ENCODE measurements around the gene PTPRE. TPM values are rescaled to one million over a fixed set of nuclear protein-coding genes. Genes with fewer than 3 reads are reported as not detected.
"Not testable (repeated sequence)": the region's sequence is repeated elsewhere in the genome, so short reads cannot be mapped to it uniquely, and the experiment has no call there.

PTPRE gene
- total and polyA plus RNA-seq, 2 experiments from 2014 or later: 4.2 to 8.8 TPM

GRCh38 chr10:127989481-127990012, 82.6 kb downstream of the PTPRE start:
- TF ChIP-seq CTCF (IDR thresholded peaks at IDR 0.05; ENCODE audit: low read depth, low read length): no peak
- no peak overlapping the region for H3K4me3 ChIP-seq
- H3K4me1 ChIP-seq (ENCODE audit: low read depth): no peaks in the 10 kb centered on the region
- no peaks in the 10 kb centered on the region for H3K36me3 ChIP-seq
- no peaks in the 10 kb centered on the region for H3K9me3 ChIP-seq (ENCODE audit: low read depth)
- H3K27ac ChIP-seq: no peak overlapping the region
- DNase-seq (ENCODE audit: low read depth in 1 of 2, low spot score in 1 of 2): no peak
- H3K27me3 ChIP-seq: no peaks in the 10 kb centered on the region

DNA sequence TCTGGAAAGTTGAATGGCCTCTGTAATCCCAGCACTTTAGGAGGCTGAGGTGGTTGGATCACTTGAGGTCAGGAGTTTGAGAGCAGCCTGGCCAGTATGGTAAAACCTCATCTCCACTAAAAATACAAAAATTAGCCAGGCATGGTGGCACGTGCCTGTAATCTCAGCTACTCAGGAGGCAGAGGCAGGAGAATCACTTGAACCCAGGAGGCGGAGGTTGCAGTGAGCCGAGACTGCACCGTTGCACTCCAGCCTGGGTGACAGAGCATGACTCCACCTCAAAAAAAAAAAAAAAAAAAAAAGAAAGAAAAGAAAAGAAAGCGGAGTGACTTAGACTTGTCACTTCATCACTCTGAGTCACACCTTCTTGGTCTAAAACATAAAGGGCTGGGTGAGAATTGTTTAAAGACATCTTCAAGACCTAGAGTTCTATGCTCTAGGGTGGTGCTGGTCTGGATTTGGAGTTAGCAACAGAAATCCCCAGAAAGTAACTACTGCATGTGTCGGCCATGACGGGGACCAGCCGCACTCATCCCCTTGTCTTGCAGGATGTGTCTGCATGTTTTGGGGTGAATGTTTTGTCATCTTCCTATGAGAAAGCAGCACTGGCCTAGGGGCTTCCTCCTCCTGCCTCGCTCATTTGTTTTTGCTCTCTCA, 83.4 kb downstream of the PTPRE start:
- not testable (repeated sequence) for H3K36me3 ChIP-seq; H3K4me1 ChIP-seq (ENCODE audit: low read depth); H3K27me3 ChIP-seq; H3K9me3 ChIP-seq (ENCODE audit: low read depth); DNase-seq (ENCODE audit: low read depth in 1 of 2, low spot score in 1 of 2); H3K4me3 ChIP-seq; H3K27ac ChIP-seq

GRCh38 chr10:127990846-127991542, 84.1 kb downstream of the PTPRE start:
- peak in 1 of 2 donors; percentile 91 for DNase-seq (ENCODE audit: low read depth in 1 of 2, low spot score in 1 of 2)
- Histone ChIP-seq H3K27me3 (no peaks in the 10 kb centered on the region), H3K27ac (no peak overlapping the region), H3K4me1 (ENCODE audit: low read depth) (no peaks in the 10 kb centered on the region), H3K9me3 (ENCODE audit: low read depth) (no peaks in the 10 kb centered on the region), H3K4me3 (no peak overlapping the region), H3K36me3 (no peaks in the 10 kb centered on the region)
- TF ChIP-seq CTCF (IDR thresholded peaks at IDR 0.05; ENCODE audit: low read depth, low read length): no peak

DNA sequence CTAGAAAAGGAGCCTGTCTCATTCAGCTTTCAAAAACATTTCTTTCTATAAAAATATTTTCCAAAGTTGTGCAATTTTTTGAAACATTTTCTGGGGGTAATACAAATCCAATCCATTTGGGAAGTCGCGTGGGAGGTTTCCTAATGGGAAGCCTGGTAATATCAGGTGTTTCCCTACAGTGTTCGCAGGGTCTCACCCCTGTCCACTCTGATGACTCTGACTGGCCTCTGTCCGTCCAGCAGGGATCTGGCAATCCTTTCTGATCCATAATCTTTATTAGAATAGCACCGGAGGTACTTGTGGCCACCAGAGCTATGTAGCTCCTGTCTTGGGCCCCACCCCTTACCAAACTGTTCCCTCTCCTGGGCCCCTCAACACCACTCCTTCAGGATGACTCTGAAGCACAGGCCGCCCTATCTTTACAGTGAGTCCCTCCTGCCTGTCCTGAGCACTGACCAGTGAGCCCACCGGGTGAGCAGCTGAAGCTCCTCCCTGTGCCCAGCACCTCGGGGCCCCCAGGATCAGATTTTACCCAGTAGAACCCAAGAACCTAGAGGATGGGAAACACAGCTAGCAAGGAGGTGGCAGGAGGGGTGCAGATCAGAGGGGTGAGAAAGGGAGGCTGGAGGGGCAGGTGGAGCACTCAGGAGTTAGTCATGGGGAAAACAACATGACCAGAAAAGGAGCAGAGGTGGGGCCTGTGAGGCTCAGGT, 84.8 kb downstream of the PTPRE start:
- no peak for TF ChIP-seq CTCF (IDR thresholded peaks at IDR 0.05; ENCODE audit: low read depth, low read length)
- Histone ChIP-seq H3K27ac (no peak overlapping the region), H3K36me3 (no peaks in the 10 kb centered on the region), H3K27me3 (no peaks in the 10 kb centered on the region), H3K4me3 (no peak overlapping the region), H3K9me3 (ENCODE audit: low read depth) (no peaks in the 10 kb centered on the region), H3K4me1 (ENCODE audit: low read depth) (peaks cover under 1% of the 10 kb centered on the region)
- no peak for DNase-seq (ENCODE audit: low read depth in 1 of 2, low spot score in 1 of 2)

- Histone ChIP-seq H3K4me1 (ENCODE audit: low read depth) (peaks cover 7% of the 10 kb centered on the region), H3K4me3 (no peak overlapping the region), H3K9me3 (ENCODE audit: low read depth) (no peaks in the 10 kb centered on the region), H3K27me3 (no peaks in the 10 kb centered on the region), H3K36me3 (no peaks in the 10 kb centered on the region), H3K27ac (no peak overlapping the region)
- TF ChIP-seq CTCF (IDR thresholded peaks at IDR 0.05; ENCODE audit: low read depth, low read length): no peak
- DNase-seq (ENCODE audit: low read depth in 1 of 2, low spot score in 1 of 2): no peak
Observed at GRCh38 chr10:127992376-127992775, 85.5 kb downstream of the PTPRE start.

Measured in cardiac muscle cell (in vitro differentiated cells and primary cell).